ENCODE measurements around the gene YLPM1.

The YLPM1 gene

DNA sequence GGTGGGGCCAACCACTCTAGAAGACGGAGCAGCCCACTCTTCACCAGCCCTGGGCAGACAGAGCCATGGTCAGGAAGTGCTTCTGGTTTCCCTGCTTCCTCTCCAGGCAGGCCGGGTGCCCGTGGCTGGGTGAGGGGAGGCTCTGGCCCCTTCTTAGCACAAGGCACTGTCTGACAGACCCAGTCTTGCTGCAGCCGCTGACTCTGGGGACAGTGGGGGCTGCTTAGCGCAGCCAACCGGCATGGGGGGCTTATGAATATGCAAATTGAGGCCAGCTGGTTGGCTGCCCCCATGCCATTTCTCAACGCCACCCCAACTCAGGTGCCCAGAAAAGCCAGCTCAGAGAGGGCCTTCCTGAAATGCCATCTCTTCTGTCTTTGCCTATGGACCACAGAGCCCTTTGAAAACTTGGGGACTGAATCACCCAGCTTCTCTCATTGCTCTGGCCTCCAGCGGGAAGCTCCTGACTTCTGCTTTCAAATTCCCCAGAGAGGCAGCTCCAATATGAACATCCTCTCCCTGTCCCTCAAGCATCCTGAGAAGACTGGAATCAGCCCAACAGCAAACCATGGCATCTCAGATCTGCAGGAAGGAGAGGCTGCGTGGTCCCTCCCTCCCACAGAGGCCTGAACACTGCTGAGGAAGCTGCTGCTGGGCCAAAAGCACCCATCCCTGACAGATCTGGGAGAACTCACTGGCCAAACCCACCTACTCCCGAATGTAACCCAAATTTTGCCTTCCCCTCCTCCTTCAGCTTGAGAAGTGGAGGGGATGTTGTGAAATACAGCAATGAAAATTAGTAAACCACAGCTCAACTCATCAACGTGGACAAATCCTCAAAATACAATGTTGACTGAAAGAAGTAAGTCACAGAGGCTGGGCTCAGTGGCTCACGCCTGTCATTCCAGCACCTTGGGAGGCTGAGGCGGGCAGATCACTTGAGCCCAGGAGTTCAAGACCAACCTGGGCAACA lies 113.1 kb downstream of the YLPM1 start, which contains the start of gene PROX2:
PROX2 (minus strand) TSS at position 205 of the 973 bp plus-strand sequence. CDS start 12,311 bp downstream, outside the sequence.
- no peak for DNase-seq

DNA sequence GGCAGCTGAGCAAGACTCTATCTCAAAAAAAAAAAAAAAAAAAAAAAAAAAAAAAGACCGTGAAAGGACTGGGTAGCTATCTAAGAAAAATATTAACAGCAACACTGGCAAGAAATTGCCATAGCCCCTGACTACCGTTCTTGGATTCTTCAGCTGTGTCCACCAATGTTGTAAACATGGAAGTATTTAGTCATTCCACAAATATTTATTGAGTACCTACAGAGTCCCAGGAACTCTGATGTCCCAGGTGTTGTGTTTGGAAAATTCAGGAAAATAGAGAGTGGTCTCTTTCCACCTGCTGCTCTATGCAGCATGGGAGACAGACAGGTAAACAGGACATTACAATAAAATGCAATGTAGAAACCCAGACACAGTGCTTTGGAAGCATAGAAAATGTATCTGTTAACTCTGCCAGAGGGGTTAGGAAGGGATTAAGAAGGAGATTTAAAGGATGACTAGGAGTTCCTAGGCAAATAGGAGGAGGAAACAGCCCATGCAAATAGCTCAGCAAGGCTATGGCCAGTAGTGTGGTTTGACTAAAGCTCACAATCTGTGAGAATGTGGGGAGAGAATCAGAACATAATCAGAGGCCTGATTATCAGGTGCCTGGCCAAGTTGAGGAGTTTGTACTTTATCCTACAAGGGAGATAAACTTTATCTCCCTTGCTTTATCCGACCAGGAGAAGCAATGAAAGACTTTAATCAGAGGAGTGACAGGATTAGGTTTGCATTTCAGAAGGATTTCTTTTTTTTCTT lies 116.5 kb downstream of the YLPM1 start:
- no peak for DNase-seq

DNA sequence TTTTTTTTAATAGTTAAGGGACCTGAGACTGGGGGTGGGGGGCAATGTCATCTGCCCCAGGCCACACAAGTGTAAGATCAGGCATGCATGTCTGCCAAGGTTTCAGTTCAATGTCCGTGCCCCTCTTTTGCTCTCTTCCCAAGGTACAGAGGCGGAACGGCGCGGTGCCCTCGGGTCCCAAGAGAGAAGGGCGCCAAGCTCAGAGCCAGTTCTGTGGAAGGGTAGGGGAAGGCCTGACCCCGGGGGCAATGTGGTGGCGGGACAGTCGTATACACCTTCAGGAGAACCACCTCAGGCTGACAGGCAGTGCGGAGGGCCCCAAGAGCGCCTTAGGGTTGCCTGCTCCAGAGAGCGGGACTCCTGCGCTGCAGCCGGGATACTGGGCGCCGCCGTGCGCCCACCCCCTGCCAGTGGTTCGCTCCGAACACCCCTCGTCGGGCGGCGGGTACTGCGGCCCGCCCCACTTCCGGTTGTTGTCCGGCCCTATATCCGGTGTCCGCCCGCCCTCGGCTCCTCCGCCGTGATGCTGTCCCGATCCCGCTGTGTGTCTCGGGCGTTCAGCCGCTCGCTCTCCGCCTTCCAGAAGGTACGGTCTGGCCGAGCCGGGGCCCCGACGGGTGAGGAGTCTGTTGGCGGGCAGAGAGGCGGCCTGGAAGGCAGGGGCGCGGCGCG lies 118.5 kb downstream of the YLPM1 start, which contains the start of gene DLST:
DLST (plus strand) TSS at position 486 of the 672 bp plus-strand sequence; CDS start at position 524, 38 bp downstream.
- DNase-seq = peak; percentile 85 to 92

DNA sequence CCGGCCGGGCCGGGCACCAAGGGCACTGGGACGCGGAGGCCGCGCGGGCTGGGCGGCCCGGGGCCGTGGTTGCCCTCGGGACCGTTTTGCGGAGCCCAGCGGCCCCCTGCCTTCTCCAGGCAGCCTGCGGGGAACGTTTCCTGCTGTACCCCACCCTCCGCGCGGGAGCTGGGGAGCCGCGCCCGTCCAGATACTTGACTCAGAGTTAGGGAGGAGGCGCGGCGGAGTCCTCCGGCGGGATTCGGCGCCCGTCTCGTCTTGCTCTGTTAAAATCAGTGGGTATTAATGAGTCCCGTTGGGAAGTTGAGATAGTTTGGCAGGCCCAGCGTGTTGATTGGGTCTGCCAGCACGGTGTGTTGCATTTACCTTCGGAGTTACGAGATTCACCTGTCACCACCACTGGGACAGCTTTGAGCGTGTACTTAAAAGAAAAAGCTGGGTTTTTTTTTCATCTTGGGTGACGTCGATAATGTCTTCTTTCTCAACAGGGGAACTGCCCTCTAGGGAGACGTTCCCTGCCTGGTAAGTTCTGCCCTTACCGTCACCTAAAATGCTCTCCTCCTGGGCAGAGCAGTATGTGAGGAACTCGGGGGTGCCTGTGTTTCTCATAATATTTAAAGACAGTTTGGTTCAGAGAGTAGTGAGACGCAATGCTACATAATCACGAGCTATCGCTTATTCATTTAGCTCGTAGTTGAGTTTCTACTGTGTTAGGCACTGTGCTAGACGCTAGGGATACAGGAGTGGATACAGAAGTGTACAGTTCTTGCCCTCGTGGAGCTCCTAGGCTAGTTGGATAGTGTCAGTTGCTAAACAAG lies 119.2 kb downstream of the YLPM1 start:
- peak in 1 of 2 experiments; percentile 51 for DNase-seq
